K562 (cell line): ENCODE measurements around the gene GLT1D1. TPM values are rescaled to one million over a fixed set of nuclear protein-coding genes. Genes with fewer than 3 reads are reported as not detected.

Source experiments
- BRCA1 ChIP-seq, 2 experiments: fragments of 450-650 bp in 1 of 2; sonication (generic) in 1 of 2; formaldehyde crosslinking in 1 of 2; IDR thresholded peaks; 2 replicates each; pipeline versions ENCODE4 v1.5.0 to v1.6.1; 2017 to 2020; ENCODE audit warnings: mild to moderate bottlenecking in 1 of 2, missing genetic modification reagents in 1 of 2
- CHD2 ChIP-seq: IDR thresholded peaks from 2 replicates; pipeline ENCODE4 v1.6.1; 2011; ENCODE audit warnings: low read depth, low read length
- CTCF ChIP-seq, 3 experiments: IDR thresholded peaks in 2 of 3; conservative IDR thresholded peaks in 1 of 3; 2 replicates each; pipeline ENCODE4 v1.5.1; 2011 to 2012; ENCODE audit warnings: low read length in 3 of 3, mild to moderate bottlenecking in 3 of 3, control low read depth in 2 of 3, improper control_type of control experiment in 1 of 3, inconsistent platforms in 1 of 3, low read depth in 1 of 3, mixed read lengths in 1 of 3, moderate library complexity in 1 of 3; ENCODE audit not compliant: insufficient read depth in 2 of 3
- ESRRA ChIP-seq: fragments of 450-650 bp; IDR thresholded peaks from 2 replicates; pipeline ENCODE4 v1.6.1; 2014; ENCODE audit warnings: low read depth, mild to moderate bottlenecking, moderate library complexity, borderline replicate concordance
- HNRNPLL ChIP-seq: fragments of 200-400 bp; formaldehyde crosslinking; IDR thresholded peaks from 2 replicates; pipeline ENCODE4 v1.6.1; 2017; ENCODE audit warnings: low read length, low read depth, mild to moderate bottlenecking; ENCODE audit not compliant: poor library complexity, severe bottlenecking
- KDM5B ChIP-seq: fragments of 200-600 bp; sonication (generic); IDR thresholded peaks from 2 replicates; pipeline ENCODE4 v1.6.1; 2012; ENCODE audit warnings: low read depth, mild to moderate bottlenecking, moderate library complexity, low read length, control low read depth, inconsistent platforms; ENCODE audit not compliant: insufficient replicate concordance
- MAX ChIP-seq: sonication (generic); formaldehyde crosslinking; IDR thresholded peaks from 2 replicates; pipeline ENCODE4 v1.9.0; 2022; ENCODE audit warnings: mild to moderate bottlenecking, missing genetic modification reagents
- NRF1 ChIP-seq, 2 experiments: fragments of 450-650 bp; IDR thresholded peaks in 1 of 2; conservative IDR thresholded peaks in 1 of 2; 2 replicates each; pipeline ENCODE4 v1.6.1; 2014; ENCODE audit warnings: mild to moderate bottlenecking in 2 of 2
- PHF8 ChIP-seq: fragments of 200-600 bp; sonication (generic); IDR thresholded peaks from 2 replicates; pipeline ENCODE4 v1.6.1; 2012; ENCODE audit warnings: mixed run types, mild to moderate bottlenecking, inconsistent platforms, low read length, moderate library complexity, borderline replicate concordance
- RBBP5 ChIP-seq: fragments of 200-600 bp; sonication (generic); IDR thresholded peaks from 2 replicates; pipeline ENCODE4 v1.6.1; 2012; ENCODE audit warnings: borderline replicate concordance, mild to moderate bottlenecking, low read length, control low read depth, inconsistent platforms; ENCODE audit not compliant: insufficient read depth, poor library complexity, severe bottlenecking
- SIN3A ChIP-seq, 2 experiments: fragments of 150-350 bp in 1 of 2; IDR thresholded peaks; 2 replicates each; pipeline ENCODE4 v1.6.1; 2011 to 2016; ENCODE audit warnings: borderline replicate concordance in 2 of 2, low read depth in 2 of 2, low read length in 2 of 2, mild to moderate bottlenecking in 2 of 2, moderate library complexity in 2 of 2; ENCODE audit not compliant: control insufficient read depth in 1 of 2
- SIN3B ChIP-seq: fragments of 450-650 bp; IDR thresholded peaks from 2 replicates; pipeline ENCODE4 v1.6.1; 2017; ENCODE audit warnings: low read depth, mild to moderate bottlenecking, moderate library complexity
- TOE1 ChIP-seq, 2 experiments: fragments of 450-650 bp in 1 of 2; sonication (generic) in 1 of 2; formaldehyde crosslinking in 1 of 2; IDR thresholded peaks; 2 replicates each; pipeline versions ENCODE4 v1.7.1 to v1.8.0; 2016 to 2022; ENCODE audit warnings: borderline replicate concordance in 2 of 2, mild to moderate bottlenecking in 2 of 2, antibody characterized with exemption in 1 of 2, inconsistent platforms in 1 of 2, low read depth in 1 of 2, missing genetic modification reagents in 1 of 2, moderate library complexity in 1 of 2
- UBTF ChIP-seq, 2 experiments: IDR thresholded peaks; 2 replicates each; pipeline ENCODE4 v1.6.1; 2012; ENCODE audit warnings: improper control_type of control experiment in 2 of 2, low read depth in 2 of 2, low read length in 2 of 2, borderline replicate concordance in 1 of 2
- ZC3H11A ChIP-seq: IDR thresholded peaks from 2 replicates; pipeline ENCODE4 v1.6.1; 2012; ENCODE audit warnings: low read depth, low read length, improper control_type of control experiment
- ZNF41 ChIP-seq: fragments of 250-450 bp; sonication (Bioruptor Pico); conservative IDR thresholded peaks from 2 replicates; pipeline ENCODE4 v1.4.0; 2020; ENCODE audit warnings: mild to moderate bottlenecking
- ZNF431 ChIP-seq: sonication (generic); formaldehyde crosslinking; IDR thresholded peaks from 2 replicates; pipeline ENCODE4 v1.8.0; 2022; ENCODE audit warnings: mild to moderate bottlenecking, missing genetic modification reagents
- ZNF511 ChIP-seq: sonication (generic); formaldehyde crosslinking; IDR thresholded peaks from 2 replicates; pipeline ENCODE4 v1.8.0; 2022; ENCODE audit warnings: mild to moderate bottlenecking, missing genetic modification reagents
- ZNF57 ChIP-seq: fragments of 450-650 bp; formaldehyde crosslinking; IDR thresholded peaks from 2 replicates; pipeline ENCODE4 v1.4.0; 2020; ENCODE audit warnings: mild to moderate bottlenecking, moderate library complexity
- polyA plus RNA-seq, 8 experiments: library from polyadenylated mRNA; depleted of rRNA in 4 of 8; stranded (reverse) in 5 of 8; unstranded in 3 of 8; fragments of >200 nt; fragmentation: Nextera tagmentation in 2 of 8; fragmentation: Illumina TruSeq in 1 of 8; extraction: Ambion mirVana in 2 of 8; extraction: Trizol in 1 of 8; gene quantifications; 2 replicates each; pipeline versions ENCODE4 v1.2.1 to v1.2.3, GENCODE V29; 2011 to 2014; ENCODE audit warnings: inconsistent platforms in 1 of 8, missing spikeins in 1 of 8
- total RNA-seq, 7 experiments: library from RNA; depleted of rRNA in 6 of 7; stranded (reverse); fragments of >200 nt in 6 of 7; fragmentation: Illumina TruSeq in 2 of 7; extraction: Trizol in 2 of 7; gene quantifications; 2 replicates each; pipeline versions ENCODE4 v1.2.1 to v1.2.3, GENCODE V29; 2011 to 2021; ENCODE audit warnings: low replicate concordance in 1 of 7

The GLT1D1 gene
- total and polyA plus RNA-seq, 9 of the 15 experiments (the other 6 are each of a cell fraction or from before 2014, with no cell fraction given): 0.04 TPM; not detected in 8

- TF ChIP-seq RBBP5 (peak; percentile 57), SIN3A (IDR thresholded peaks at IDR 0.05; ENCODE audit: borderline replicate concordance in 2 of 2, control insufficient read depth in 1 of 2, low read depth in 2 of 2, low read length in 2 of 2) (0 out of 4 replicates have a peak, but pooled peaks of 1 of the 2 experiments have one; percentile 8), ZNF57 (CRISPR knock-in tag) (no peak), PHF8 (peak; percentile 61; the same call in 1 of the 2 replicates), ZC3H11A (no peak), ZNF41 (CRISPR knock-in tag) (no peak), ZNF511 (CRISPR knock-in tag) (0 out of 2 replicates have a peak, but pooled peaks have one; percentile 40), CHD2 (no peak), MAX (CRISPR knock-in tag) (peak; percentile 38; the same call in 1 of the 2 replicates), NRF1 (conservative IDR thresholded peaks at IDR 0.05 in 1 of 2, IDR thresholded peaks at IDR 0.05 in 1 of 2) (peak in 1 of 2 experiments; percentile 44; a peak in 2 of 4 replicates), UBTF (IDR thresholded peaks at IDR 0.05; ENCODE audit: borderline replicate concordance in 1 of 2, low read depth in 2 of 2, low read length in 2 of 2) (0 out of 4 replicates have a peak, but pooled peaks of 1 of the 2 experiments have one; percentile 25), BRCA1 (IDR thresholded peaks at IDR 0.05) (no peak), BRCA1 (CRISPR knock-in tag; IDR thresholded peaks at IDR 0.05) (no peak), ESRRA (peak; percentile 20; the same call in 1 of the 2 replicates), ZNF431 (CRISPR knock-in tag) (no peak), CTCF (IDR thresholded peaks at IDR 0.05 in 2 of 3, conservative IDR thresholded peaks at IDR 0.05 in 1 of 3; ENCODE audit: insufficient read depth in 2 of 3, low read depth in 1 of 3, low read length in 3 of 3) (0 out of 6 replicates have a peak, but pooled peaks of 1 of the 3 experiments have one; percentile 12), TOE1 (IDR thresholded peaks at IDR 0.05; ENCODE audit: borderline replicate concordance) (no peak), TOE1 (CRISPR knock-in tag; IDR thresholded peaks at IDR 0.05; ENCODE audit: borderline replicate concordance, low read depth) (no peak), HNRNPLL (peak; percentile 89), KDM5B (peak; percentile 5), SIN3B (0 out of 2 replicates have a peak, but pooled peaks have one; percentile 18)
Measured at GRCh38 chr12:128823216-128823915, 29.9 kb upstream of the GLT1D1 start (continued).
